Inflammatory macrophage (primary cell): Measurements from ENCODE around the gene CTBP1.

Experiments used
- DNase-seq, 2 donors: peaks; one replicate each; pipeline ENCODE4 v3.0.0-alpha.2; 2020 to 2022

The CTBP1 gene

DNA sequence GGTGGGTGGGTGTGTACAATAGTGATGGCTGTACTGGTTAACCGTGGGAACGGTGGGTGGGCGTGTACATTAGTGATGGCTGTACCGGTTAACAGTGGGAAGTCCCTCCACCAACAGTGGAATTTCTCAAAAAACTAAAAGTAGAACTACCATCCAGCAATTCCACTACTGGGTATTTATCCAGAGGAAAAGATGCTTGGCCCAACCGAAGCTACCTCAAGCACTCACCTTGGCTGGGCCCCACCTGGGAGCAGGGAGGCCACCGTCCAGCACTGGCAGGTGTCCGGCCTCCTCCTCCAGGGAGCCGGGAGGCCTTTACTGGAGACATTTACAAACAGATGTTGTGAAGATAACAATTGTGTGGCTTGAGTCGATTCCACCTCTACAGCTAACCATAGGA lies 34.8 kb upstream of the CTBP1 start:
- DNase-seq: no peak

DNA sequence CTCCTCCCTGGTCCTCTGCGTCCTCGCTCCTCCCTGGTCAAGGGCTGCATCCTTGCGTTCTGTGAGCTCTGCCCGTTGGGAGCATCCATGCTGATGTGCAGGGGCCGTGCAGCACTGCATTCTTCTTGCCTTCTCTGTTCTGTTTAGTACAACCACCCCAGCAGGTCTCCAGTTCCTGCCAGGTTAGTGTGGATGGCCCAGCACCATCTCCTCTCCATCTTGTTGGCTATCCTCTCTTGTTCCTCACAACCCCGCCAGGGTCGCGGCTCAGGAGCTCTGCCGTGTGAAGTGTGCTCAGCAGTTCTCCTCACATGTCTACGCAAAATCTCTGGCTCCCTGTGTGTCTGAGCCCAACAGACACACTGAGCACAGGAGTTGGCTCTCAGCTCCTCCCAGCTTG lies 30.3 kb upstream of the CTBP1 start:
- DNase-seq: no peak

DNA sequence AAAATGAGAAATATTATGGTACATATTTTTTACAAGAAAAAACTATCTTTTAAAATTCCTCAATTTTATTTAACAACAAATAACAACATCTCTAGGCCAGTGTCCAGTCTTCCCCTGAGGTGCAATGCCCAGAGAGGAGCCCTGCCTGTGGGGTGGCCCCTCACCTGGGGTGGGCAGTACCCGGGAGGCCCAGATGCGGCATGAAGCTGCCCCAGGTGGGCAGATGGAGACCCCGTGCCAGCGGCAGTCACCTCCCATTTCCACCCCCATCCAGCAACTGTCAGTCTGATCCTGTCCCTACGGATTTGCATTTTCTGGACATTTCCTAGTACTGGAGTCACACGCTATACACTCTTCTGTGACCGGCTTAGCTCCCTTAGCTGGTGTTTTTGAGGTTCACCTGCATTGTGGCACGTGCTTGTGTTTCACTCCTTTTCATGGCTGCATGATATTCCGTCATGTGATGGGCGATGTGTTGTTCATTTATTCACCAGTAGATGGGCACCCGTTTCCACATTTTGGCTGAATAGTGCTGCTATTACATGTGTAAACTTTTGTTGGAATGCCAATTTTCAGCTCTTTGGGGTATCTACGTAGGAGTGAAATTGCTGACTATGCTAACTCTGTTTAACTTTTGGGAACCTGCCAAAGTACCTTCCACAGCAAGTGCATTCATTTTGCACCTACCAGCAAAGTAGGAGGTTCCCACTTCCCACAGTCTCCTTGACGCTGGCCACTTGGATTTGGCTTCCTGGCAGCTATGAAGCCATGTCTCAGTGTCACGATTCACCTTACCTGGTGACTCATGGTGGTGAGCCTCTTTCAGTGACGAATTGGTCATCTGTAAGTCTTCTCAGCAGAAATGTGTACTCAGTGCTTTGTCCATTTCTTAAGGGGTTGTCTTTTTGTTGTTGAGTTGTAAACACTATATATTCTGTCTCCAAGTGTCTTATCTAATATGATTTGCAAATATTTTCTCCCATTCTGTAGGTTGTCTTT lies 29.0 kb upstream of the CTBP1 start:
- DNase-seq: peak in 1 of 2 donors; percentile 12

DNA sequence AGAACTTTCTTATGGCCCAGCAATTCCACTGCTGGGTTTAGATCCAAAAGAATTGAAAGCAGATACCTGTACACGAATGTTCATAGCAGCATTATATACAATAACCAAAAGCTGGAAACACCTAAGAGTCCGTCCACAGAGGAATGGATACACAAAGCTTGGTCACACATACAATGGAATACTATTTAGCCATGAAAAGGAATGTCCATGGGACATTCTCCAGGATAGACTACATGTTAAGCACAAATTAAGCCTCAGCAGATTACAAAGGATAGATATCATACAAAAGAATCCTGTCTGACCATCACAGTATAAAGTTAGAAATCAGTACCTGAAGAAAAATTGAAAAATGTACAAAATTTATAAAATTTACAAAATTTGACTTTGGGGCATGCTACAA lies 28.1 kb upstream of the CTBP1 start:
- DNase-seq: no peak

DNA sequence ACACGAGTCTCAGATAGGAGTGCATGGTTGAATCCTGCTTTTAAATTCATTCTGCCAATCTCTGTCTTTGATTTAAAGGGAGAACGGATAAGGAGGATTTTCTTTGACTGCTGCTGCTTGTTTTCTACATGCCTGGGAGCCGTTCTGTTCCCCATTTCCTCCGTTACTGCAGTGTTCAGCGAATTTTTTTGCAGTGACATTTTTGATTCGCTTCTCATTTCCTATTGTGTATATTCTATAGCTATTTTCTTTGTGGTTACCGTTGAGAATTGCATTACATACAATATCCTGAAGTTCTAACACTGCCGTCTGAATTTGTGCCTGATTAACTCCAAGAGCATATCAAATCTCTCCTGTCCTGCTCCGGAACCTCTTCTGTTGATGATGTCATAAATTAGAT lies 25.9 kb upstream of the CTBP1 start:
- no peak for DNase-seq

DNA sequence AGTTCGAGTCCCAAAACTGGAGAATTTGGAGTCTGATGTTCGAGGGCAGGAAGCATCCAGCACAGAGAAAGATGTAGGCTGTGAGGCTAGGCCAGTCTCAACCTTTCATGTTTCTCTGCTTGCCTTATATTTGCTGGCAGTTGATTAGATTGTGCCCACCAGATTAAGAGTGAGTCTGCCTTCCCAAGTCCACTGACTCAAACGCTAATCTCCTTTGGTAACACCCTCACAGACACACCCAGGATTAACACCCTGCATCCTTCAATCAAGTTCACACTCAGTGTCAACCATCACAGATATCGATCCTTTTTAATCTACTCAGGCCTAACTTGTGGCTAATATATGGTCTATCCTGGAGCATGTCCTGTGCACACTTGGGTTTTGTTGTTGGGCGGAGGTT lies 22.8 kb upstream of the CTBP1 start:
- DNase-seq: no peak

DNA sequence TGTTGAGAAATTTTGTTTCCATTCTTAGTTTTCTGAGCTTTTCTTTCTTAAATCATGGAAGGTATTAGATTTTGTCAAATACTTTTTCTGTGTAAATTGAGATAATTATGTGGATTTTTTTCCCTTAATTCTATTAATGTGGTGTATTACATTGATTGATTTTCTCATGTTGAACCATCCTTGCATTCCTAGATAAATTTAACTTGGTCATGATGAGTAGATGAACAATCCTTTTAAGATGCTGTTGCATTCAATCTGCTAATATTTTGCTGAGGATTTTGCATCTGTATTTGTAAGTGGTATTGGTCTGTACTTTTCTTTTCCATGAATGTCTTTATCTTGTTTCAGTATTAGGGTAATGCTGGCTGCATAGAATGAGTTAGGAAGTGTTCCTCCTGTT lies 20.3 kb upstream of the CTBP1 start:
- DNase-seq: no peak

DNA sequence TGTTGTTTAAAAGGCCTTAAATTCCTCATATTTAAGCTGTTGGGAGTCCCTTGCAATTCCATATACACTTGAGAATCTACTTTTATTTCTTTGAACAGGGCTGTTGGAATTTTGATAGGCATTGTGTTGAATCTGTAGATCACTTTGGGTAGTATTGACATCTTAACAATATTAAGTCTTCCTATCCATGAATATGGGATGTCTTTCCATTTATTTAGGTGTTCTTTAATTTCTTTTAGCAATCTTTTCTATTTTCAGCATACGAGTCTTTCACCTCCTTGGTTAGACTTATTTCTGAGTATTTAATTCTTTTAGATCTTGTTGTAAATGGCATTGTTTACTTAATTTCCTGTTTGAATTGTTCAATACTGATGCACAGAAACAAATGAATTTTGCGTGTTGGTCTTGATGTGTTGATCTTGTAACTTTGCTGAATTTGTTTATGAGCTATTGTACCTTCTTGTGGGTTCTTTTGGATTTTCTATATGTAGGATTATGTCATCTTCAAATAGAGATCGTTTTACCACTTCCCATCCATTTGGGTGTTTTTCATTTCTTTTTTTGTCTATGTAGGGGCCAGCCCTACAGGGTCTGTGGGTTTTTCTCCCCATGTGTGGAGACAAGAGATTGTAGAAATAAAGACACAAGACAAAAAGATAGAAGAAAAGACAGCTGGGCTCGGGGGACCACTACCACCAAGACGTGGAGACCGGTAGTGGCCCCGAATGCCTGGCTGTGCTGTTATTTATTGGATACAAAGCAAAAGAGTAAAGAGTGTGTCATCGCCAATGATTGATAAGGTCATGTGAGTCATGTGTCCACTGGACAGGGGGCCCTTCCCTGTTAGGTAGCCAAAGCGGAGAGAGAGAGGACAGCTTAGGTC lies 18.2 kb upstream of the CTBP1 start:
- no peak for DNase-seq

DNA sequence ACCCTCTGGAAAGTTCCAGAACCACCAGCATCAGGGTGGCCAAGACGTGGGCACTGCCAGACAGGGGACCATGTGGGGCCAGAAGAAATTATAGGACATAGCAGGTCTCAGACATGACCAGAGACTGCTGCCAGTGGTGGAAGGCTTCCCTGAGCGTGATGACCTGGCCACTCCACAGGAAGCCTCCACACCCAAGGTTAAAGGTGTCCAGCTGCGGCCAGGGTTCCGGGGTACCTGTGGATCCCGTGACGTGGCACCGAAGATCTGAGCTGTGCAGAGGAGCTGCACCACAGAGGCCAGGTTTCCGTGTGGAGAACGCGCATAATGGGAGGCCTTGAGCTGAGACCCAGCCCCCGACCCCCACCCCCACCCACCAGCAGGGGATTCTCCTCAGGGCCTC lies 16.4 kb upstream of the CTBP1 start:
- no peak for DNase-seq

DNA sequence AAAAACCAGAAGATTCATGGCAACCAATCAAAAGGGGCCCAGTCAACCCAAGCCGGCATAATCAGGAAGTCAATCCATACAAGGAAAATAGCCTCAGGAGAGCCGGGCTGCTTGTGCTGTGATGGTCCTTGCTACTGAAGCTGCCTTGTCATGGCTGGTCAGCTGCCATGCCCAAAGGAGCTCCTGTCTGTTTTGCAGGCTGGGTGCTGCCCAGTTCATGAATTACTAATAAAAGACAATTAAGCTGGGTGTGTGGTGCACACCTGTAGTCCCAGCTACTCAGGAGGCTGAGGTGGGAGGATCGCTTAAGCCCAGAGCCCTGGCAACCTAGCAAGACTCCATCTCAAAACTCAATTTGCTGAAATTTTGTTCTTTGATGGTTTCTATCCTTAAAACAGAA lies 16.0 kb upstream of the CTBP1 start:
- DNase-seq: no peak

DNA sequence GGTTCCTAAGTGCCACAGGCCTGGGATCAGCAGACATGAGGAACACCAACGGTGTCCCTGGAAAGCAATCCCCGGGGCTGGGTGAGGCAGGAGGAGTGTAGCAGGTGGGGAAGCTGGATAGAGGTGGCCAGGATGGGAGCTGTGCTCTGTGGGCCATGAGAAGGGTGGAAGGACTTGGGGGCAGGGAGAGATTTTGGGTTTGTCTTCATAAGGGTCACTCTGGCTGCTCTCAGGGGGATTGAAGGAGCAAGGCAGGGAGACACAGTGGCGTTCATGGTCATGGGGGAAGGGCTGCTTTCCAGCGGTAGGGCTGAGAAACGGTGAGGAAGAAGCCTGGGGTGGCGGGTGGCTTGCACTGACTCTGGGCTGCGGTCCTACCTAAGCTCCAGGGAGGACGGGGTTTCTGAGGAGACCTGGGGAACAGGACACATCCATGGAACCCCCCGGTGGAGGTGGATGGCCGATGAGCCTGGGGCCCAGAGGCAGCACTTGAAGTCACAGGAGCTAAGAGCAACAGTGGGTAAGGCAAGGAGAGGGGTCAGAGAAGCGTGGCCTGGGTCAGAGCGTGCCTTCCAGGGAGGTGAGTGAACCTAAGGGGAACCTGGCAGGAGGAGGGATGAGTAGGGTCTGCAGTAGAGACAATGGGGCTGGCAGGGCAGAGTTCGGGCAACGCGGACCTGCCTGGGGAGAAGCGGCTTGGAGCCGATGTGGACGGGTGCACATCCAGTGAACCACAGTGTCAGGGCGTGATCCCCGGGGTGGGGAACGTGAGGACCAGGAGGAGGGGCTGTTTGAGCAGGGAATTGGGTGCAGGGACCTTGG lies 12.4 kb upstream of the CTBP1 start:
- DNase-seq: no peak

DNA sequence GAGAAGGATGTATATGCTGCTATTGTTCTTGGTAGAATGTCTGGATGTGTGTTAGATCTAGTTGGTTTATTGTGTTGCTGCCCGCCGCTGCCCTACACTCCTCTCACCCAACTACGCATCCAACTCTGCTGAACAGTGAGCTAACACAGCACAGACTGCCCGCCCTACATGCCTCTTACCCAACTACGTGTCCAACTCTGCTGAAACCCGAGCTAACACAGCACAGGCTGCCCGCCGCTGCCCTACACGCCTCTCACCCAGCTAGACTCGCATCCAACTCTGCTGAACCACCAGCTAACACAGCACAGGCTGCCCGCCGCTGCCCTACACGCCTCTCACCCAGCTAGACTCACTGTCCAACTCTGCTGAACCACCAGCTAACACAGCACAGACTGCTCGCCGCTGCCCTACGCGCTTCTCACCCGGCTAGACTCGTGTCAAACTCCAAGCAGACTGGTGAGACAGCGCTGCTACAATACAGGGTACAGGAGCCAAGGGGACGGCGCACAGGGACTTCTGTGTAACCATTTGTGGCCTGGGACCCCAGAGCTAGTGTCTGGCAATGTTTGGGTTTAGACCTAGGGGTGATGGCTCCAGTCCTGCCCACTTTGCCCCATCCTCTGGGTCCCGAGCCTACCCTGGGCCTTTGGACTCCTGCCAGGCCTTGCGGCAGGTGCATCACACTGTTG lies 11.6 kb upstream of the CTBP1 start:
- DNase-seq: no peak

DNA sequence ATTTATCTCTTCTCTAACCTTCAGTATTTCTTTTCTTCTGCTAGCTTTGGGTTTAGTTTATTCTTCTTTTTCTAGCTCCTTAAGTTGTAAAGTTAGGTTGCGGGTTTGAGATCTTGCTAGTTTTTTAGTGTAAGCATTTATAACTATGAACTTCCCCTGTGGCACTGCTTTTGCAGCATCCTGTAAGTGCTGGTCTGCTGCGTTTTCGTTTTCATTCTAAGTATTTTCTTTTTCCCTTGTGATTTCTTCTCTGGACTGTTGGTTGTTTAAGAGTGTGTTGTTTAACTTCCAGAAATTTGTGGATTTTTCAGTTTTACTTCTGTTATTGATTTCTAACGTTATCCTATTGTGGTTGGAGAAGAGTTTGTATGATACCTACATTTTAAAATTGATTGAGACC lies 11.0 kb upstream of the CTBP1 start:
- no peak for DNase-seq

DNA sequence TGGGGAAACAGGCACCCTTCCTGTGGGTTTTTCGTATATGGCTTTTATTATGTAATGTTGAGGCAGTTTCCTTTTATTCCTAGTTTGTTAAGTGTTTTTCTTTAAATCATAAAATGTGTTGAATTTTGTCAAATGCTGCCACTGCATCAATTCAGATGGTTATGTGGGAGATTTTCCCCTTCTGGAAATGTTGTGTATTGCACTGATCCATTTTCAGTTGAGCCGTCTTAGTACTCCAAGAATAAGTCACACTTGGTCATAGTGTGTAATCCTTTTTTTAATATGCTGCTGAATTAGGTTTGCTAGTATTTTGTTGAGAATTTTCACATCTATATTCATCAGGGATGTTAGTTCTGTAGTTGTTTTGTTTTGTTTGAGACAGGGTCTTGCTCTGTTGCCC lies 9.5 kb upstream of the CTBP1 start:
- no peak for DNase-seq

DNA sequence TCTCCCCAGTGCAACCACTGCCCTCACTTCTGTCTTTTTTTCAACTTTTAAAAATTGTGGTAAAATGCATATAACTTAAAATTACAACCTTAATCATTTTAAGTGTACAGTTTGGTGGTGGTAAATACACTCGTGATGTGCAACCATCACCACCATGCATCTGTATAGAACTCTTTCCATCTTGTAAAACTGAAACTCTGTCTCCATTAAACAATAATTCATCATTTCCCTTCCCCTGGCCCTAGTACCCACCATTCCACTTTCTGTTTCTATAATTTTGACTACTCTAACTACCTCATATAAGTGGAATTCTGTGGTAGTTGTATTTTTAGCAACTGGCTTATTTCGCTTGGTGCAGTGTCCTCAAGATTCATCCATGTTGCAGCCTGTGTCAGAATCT lies 6.8 kb upstream of the CTBP1 start:
- no peak for DNase-seq

DNA sequence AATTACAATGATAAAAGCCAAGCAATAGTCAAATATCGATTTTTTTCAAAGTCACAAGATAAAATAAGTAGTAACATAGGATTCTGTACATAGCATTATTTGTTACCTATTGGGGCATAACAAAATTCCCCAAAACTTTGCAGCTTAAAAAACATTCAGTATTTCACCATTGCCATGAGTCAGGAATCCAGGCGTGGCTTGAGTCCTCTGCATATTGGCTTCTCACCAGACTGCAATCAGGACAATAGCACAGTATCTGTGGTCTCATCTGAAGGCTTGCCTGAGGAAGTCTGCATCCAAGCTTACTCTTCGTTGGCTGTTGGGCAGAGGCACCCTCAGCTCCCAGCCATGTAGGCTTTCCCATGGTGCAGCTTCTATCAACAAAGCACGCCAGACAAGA lies 6.2 kb upstream of the CTBP1 start:
- DNase-seq: no peak

DNA sequence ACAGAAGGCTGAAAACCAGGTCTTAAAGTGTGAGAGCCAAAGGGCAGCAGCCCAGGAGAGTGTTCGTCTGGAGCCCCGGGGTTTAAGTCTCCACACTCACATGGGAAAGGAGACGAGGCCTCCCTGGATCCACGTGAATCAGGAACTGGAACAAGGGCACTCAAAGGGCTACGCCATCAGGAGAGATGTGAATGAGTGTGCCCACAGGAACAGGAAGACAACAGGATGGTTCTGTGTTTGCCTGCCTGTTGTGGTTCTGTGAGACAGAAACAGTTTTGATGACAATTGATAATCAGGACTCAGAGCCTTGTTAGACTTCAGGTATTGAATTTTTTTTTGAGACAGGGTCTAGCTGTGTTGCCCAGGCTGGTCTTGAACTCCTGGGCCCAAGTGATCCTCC lies 4.9 kb upstream of the CTBP1 start:
- DNase-seq: no peak

DNA sequence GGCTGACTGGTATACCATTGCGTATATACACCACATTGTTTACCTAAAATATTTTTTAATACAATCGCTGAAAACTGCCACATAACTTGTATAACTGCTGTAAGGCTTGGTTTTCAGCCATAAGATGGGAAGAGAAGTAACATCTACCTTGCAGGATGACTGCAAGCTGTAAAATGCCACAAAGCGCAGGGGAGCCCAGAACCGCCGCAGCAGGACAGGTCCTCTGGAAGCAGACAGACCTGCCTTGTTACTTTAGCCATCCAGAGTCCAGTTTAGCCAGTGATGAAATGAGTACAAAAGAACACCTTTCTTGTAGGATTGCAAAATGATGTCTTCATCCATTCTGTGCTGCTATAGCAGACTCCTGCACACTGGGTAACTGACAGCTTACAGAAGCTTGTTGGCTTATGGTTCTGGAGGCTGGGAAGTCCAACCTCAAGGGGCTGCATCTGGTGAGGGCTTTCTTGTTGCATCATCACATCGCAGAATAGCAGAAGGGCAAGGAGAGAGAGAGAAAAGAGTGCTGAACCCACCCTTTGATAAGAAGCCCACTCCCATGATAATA lies 4.1 kb upstream of the CTBP1 start:
- no peak for DNase-seq

DNA sequence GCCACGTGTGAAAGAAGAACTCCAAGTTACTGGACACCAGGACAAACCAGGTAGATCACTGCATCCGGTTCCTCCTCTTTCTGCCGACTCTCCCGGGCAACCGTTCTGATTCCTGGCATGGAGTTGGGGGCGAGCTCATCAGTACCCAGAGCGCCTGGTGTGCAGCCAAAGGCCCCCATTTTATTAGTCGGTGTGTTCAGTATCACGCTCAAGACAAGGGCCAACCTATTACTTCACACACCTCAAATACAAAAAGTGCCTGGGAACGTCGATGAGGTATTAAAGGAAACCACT lies 2.8 kb upstream of the CTBP1 start:
- no peak for DNase-seq

DNA sequence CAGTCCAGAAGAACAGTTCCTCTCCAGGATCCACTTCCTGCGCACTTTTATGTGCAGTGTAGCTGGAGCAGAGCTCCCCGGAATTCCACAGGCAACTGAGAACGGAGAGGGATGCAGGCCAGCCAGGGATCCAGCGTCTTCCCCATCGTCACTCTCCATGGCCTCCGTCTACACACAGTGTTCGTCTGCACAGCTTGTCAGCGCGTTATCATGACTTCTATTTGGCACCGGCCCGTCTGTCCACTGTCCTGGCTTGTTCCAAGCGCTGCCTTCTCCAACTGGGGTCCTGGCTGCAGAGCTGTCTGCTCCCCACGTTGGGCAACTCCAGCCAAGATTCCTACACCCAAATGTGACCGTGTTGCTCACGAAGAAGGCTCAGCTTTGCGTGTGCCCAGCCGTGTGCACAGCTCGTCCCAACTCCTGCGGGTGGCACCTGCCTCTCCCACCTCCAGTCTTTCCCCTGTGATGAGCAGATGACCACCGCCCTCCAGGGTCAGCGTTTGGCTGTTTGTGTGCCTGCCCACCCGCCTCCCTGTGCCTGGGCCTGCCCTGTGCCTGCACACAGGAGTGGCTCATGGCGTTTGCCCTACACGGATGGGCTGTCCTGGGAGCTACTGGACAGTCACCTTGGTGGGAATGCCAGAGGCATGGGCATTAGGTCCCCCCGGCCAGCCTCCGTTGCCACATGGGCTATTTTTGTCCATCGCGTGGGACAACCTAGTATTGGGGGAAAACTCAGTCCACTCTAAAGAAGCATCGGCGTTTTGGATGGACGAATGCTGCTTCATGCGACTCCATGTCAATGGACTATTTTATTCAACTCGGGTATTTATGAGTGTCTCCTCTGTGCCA lies 2.2 kb upstream of the CTBP1 start:
- no peak for DNase-seq

DNA sequence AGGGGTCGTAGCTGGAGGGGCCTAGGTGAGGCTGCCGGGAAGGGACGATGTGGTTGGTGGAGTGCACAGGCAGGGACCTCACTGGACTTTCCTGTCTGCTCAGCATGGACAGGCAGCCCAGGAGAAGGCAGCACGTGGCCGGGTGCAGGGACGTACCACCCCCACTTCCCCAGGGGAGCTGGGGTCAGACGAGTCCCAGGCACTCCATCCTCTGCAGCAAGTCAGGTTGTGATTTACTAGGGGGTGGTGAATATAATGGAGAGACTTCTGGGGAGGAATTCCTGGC lies 1.5 kb upstream of the CTBP1 start:
- no peak for DNase-seq
